K562 (cell line): ENCODE data around the gene MDC1. TPM values are rescaled to one million over a fixed set of nuclear protein-coding genes. Genes with fewer than 3 reads are reported as not detected.

Source experiments
- GATAD2A ChIP-seq: fragments of 450-650 bp; IDR thresholded peaks from 2 replicates; pipeline ENCODE4 v1.6.1; 2017
- POLR2H ChIP-seq: IDR thresholded peaks from 2 replicates; pipeline ENCODE4 v1.6.1; 2016; ENCODE audit warnings: missing genetic modification characterization, low read depth, mild to moderate bottlenecking, control low read depth, missing compliant biosample characterization, moderate library complexity
- RB1 ChIP-seq: fragments of 450-650 bp; IDR thresholded peaks from 2 replicates; pipeline ENCODE4 v1.6.1; 2017; ENCODE audit warnings: low read depth, mild to moderate bottlenecking
- ZNF124 ChIP-seq: sonication (generic); formaldehyde crosslinking; IDR thresholded peaks from 2 replicates; pipeline ENCODE4 v1.8.1; 2022; ENCODE audit warnings: missing genetic modification reagents
- ZNF445 ChIP-seq: fragments of 250-450 bp; sonication (Bioruptor Pico); IDR thresholded peaks from 2 replicates; pipeline ENCODE4 v1.4.0; 2020; ENCODE audit warnings: low read depth, mild to moderate bottlenecking, moderate library complexity
- polyA plus RNA-seq, 8 experiments: library from polyadenylated mRNA; depleted of rRNA in 4 of 8; stranded (reverse) in 5 of 8; unstranded in 3 of 8; fragments of >200 nt; fragmentation: Nextera tagmentation in 2 of 8; fragmentation: Illumina TruSeq in 1 of 8; extraction: Ambion mirVana in 2 of 8; extraction: Trizol in 1 of 8; gene quantifications; 2 replicates each; pipeline versions ENCODE4 v1.2.1 to v1.2.3, GENCODE V29; 2011 to 2014; ENCODE audit warnings: inconsistent platforms in 1 of 8, missing spikeins in 1 of 8
- total RNA-seq, 7 experiments: library from RNA; depleted of rRNA in 6 of 7; stranded (reverse); fragments of >200 nt in 6 of 7; fragmentation: Illumina TruSeq in 2 of 7; extraction: Trizol in 2 of 7; gene quantifications; 2 replicates each; pipeline versions ENCODE4 v1.2.1 to v1.2.3, GENCODE V29; 2011 to 2021; ENCODE audit warnings: low replicate concordance in 1 of 7
- TF ChIP-seq, protein P1 (sequence below), 2 experiments: fragments of 450-650 bp in 1 of 2; sonication (generic) in 1 of 2; formaldehyde crosslinking in 1 of 2; IDR thresholded peaks; 2 replicates each; pipeline versions ENCODE4 v1.7.1 to v1.9.0; 2016 to 2022; ENCODE audit warnings: inconsistent platforms in 1 of 2, mild to moderate bottlenecking in 1 of 2, missing genetic modification reagents in 1 of 2
- TF ChIP-seq, protein P2 (sequence below), 3 experiments: IDR thresholded peaks in 2 of 3; conservative IDR thresholded peaks in 1 of 3; 2 replicates each; pipeline ENCODE4 v1.5.1; 2011 to 2012; ENCODE audit warnings: low read length in 3 of 3, mild to moderate bottlenecking in 3 of 3, control low read depth in 2 of 3, improper control_type of control experiment in 1 of 3, inconsistent platforms in 1 of 3, low read depth in 1 of 3, mixed read lengths in 1 of 3, moderate library complexity in 1 of 3; ENCODE audit not compliant: insufficient read depth in 2 of 3
- TF ChIP-seq, protein P3 (sequence below), 2 experiments: fragments of 450-650 bp in 1 of 2; IDR thresholded peaks; 2 replicates each; pipeline ENCODE4 v1.6.1; 2011 to 2017; ENCODE audit warnings: low read depth in 2 of 2, antibody characterized with exemption in 1 of 2, borderline replicate concordance in 1 of 2, low read length in 1 of 2, mild to moderate bottlenecking in 1 of 2, mixed read lengths in 1 of 2; ENCODE audit not compliant: control insufficient read depth in 1 of 2

MDC1 gene
- total and polyA plus RNA-seq, 9 of the 15 experiments (the other 6 are each of a cell fraction or from before 2014, with no cell fraction given): 8.2 to 114 (median 20.0) TPM

DNA sequence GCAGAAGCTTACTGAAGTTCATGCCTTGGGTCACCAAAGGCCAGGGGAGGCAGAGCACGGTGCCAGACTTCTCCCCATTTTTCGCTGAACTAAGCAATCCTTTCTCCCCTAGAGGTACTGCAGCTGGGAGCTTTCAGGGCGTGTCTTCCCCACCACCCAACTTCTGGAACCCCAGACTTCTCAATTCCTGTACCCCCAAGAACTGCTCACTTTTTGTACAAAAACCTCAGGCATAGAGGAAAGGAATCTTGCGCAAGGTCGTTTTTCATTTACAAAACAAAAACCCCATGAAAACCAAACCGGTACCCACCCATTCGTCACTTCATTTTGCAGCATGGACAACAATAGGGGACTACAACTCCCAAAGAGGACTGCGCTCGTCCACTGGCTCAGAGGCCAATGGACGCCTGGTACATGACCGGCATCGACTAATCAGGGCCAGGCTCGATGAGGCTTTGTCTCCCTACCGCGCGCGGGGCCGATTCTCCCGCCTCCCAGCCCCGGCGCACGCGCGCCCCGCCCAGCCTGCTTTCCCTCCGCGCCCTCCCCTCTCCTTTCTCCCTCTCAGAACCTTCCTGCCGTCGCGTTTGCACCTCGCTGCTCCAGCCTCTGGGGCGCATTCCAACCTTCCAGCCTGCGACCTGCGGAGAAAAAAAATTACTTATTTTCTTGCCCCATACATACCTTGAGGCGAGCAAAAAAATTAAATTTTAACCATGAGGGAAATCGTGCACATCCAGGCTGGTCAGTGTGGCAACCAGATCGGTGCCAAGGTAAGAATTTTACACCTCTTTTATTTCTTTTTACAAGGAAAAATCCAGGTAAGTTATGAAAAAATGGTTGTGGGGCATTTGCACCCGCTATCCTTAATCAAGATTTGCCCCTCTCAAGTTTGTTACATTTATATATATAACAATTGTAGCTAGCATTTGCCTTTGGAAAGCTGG, 3.0 kb upstream of the MDC1 start, which contains the start of gene TUBB (continued):
- TF ChIP-seq, protein P1, sequence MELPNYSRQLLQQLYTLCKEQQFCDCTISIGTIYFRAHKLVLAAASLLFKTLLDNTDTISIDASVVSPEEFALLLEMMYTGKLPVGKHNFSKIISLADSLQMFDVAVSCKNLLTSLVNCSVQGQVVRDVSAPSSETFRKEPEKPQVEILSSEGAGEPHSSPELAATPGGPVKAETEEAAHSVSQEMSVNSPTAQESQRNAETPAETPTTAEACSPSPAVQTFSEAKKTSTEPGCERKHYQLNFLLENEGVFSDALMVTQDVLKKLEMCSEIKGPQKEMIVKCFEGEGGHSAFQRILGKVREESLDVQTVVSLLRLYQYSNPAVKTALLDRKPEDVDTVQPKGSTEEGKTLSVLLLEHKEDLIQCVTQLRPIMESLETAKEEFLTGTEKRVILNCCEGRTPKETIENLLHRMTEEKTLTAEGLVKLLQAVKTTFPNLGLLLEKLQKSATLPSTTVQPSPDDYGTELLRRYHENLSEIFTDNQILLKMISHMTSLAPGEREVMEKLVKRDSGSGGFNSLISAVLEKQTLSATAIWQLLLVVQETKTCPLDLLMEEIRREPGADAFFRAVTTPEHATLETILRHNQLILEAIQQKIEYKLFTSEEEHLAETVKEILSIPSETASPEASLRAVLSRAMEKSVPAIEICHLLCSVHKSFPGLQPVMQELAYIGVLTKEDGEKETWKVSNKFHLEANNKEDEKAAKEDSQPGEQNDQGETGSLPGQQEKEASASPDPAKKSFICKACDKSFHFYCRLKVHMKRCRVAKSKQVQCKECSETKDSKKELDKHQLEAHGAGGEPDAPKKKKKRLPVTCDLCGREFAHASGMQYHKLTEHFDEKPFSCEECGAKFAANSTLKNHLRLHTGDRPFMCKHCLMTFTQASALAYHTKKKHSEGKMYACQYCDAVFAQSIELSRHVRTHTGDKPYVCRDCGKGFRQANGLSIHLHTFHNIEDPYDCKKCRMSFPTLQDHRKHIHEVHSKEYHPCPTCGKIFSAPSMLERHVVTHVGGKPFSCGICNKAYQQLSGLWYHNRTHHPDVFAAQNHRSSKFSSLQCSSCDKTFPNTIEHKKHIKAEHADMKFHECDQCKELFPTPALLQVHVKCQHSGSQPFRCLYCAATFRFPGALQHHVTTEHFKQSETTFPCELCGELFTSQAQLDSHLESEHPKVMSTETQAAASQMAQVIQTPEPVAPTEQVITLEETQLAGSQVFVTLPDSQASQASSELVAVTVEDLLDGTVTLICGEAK (IDR thresholded peaks at IDR 0.05): peak; percentile 30; the same call in 1 of the 2 replicates
- TF ChIP-seq, protein P1 (CRISPR knock-in tag; IDR thresholded peaks at IDR 0.05): no peak
- TF ChIP-seq GATAD2A (no peak), POLR2H (tag) (no peak), RB1 (peak; percentile 92), ZNF124 (CRISPR knock-in tag) (no peak), ZNF445 (CRISPR knock-in tag) (no peak)
- TF ChIP-seq, protein P2, sequence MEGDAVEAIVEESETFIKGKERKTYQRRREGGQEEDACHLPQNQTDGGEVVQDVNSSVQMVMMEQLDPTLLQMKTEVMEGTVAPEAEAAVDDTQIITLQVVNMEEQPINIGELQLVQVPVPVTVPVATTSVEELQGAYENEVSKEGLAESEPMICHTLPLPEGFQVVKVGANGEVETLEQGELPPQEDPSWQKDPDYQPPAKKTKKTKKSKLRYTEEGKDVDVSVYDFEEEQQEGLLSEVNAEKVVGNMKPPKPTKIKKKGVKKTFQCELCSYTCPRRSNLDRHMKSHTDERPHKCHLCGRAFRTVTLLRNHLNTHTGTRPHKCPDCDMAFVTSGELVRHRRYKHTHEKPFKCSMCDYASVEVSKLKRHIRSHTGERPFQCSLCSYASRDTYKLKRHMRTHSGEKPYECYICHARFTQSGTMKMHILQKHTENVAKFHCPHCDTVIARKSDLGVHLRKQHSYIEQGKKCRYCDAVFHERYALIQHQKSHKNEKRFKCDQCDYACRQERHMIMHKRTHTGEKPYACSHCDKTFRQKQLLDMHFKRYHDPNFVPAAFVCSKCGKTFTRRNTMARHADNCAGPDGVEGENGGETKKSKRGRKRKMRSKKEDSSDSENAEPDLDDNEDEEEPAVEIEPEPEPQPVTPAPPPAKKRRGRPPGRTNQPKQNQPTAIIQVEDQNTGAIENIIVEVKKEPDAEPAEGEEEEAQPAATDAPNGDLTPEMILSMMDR (IDR thresholded peaks at IDR 0.05 in 2 of 3, conservative IDR thresholded peaks at IDR 0.05 in 1 of 3; ENCODE audit: insufficient read depth in 2 of 3, low read depth in 1 of 3, low read length in 3 of 3): peak in 2 of 3 experiments; percentile 13 to 14; a peak in 2 of 6 replicates
- TF ChIP-seq, protein P3, sequence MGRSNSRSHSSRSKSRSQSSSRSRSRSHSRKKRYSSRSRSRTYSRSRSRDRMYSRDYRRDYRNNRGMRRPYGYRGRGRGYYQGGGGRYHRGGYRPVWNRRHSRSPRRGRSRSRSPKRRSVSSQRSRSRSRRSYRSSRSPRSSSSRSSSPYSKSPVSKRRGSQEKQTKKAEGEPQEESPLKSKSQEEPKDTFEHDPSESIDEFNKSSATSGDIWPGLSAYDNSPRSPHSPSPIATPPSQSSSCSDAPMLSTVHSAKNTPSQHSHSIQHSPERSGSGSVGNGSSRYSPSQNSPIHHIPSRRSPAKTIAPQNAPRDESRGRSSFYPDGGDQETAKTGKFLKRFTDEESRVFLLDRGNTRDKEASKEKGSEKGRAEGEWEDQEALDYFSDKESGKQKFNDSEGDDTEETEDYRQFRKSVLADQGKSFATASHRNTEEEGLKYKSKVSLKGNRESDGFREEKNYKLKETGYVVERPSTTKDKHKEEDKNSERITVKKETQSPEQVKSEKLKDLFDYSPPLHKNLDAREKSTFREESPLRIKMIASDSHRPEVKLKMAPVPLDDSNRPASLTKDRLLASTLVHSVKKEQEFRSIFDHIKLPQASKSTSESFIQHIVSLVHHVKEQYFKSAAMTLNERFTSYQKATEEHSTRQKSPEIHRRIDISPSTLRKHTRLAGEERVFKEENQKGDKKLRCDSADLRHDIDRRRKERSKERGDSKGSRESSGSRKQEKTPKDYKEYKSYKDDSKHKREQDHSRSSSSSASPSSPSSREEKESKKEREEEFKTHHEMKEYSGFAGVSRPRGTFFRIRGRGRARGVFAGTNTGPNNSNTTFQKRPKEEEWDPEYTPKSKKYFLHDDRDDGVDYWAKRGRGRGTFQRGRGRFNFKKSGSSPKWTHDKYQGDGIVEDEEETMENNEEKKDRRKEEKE (IDR thresholded peaks at IDR 0.05; ENCODE audit: borderline replicate concordance in 1 of 2, control insufficient read depth in 1 of 2, low read depth in 2 of 2, low read length in 1 of 2): no peak
